NCI-H1417 (cell line): Measurements from ENCODE around the gene LCLAT1.
A peak's percentile ranks its signal among the peaks of the same experiment; 100 is the strongest.

ENCODE experiments used
- DNase-seq, 3 experiments: peaks; one replicate each; lab custom pipeline; 2025; lab: John Stamatoyannopoulos, UW

Gene LCLAT1

DNA sequence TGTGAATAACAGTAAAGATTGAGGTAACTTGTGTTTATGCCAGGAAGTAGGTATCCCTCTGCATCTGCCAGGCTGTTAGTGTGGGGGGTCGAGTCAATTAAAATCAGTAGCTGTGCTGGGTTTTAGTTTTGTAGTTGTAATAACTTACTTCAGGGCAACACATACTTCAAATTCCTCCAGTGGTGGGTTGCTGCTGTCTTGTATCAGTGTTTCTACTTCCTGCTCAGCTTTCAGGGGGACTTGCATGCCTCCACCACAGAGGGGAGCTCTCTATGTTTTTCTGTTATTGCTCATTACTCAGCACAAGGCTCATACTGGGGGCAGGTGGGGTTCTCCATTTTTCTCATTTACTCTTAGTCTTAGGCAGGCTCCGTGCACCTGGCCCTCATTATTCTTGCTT lies 223.4 kb downstream of the LCLAT1 start:
- DNase-seq: no peak

DNA sequence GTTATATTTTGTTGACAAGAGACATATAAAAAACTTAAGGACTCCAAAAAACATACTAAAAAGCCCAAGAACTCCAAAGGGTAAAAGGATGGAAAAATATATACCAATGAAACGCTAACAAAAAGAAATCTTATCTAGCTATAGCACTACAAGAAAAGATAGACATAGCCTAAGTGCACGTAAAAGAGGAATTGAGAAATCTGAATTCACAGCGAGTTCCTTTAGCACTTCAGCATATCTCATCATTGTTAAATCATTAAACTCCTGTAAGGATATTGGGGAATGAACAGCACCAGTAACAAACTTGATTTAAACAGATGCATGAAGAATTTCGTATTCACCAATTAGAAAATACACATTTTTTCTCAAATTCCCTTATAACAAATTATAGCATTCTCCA lies 226.1 kb downstream of the LCLAT1 start:
- no peak for DNase-seq

DNA sequence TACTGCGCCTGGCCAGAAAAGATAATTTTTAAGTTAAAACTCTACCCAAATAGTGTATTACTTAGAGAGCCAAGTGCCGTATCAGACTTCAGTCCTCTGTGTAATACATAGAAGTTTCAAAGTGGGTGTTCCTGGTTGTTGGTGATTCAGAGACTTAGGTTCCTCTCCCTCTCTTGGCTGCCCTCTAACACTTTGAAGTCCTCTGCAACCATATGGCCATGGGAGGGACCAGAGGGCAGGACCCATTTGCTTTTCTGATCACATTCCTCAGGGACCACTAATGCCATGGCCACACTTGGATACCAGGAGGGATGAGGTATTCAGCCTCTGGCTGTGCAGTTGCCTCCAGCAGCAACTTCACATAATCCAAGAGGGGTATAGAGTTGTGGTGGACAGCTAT lies 228.7 kb downstream of the LCLAT1 start:
- DNase-seq: no peak

DNA sequence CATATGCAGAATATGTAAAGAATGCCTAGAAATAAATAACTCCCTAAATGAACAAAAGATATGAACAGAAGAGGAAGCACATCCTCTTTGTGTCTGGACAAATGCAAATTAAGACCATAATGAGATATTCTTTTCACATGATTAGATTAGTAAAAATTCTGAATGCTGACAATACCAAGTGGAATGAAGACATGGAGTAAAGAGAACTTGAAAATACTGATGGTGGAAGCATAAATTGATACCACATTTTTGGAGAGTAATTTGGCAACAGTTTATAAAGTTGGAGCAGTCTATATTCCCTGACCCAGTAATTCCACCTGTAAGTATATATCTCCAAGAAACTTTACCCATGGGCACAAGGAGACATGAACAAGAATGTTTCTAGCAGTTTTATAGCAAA lies 230.2 kb downstream of the LCLAT1 start:
- no peak for DNase-seq

DNA sequence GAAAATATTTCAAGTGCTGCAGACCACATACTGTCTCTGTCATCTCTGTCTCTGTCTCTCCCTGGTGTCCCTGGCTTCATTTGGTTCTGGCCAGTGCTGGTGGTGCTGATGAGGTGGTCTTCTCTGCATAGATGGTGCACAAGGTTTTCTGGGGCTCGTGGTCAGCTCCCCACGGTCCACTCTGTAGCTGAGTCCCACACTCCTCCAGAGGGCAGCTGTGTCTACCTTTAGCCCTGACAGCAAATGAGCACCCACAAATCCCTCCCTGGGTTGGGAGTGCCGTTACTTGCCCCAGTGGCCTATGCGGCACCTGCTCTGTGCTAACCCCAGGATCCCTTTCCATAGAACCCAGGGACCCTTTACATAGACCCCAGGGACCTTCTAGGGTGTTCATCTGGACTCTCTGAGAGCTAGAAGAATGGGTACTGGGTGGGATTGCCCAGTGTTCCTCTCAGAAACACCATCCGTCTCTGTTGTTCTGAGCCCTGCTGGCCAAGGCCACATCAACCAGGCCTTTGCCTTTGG lies 230.9 kb downstream of the LCLAT1 start:
- DNase-seq: no peak

DNA sequence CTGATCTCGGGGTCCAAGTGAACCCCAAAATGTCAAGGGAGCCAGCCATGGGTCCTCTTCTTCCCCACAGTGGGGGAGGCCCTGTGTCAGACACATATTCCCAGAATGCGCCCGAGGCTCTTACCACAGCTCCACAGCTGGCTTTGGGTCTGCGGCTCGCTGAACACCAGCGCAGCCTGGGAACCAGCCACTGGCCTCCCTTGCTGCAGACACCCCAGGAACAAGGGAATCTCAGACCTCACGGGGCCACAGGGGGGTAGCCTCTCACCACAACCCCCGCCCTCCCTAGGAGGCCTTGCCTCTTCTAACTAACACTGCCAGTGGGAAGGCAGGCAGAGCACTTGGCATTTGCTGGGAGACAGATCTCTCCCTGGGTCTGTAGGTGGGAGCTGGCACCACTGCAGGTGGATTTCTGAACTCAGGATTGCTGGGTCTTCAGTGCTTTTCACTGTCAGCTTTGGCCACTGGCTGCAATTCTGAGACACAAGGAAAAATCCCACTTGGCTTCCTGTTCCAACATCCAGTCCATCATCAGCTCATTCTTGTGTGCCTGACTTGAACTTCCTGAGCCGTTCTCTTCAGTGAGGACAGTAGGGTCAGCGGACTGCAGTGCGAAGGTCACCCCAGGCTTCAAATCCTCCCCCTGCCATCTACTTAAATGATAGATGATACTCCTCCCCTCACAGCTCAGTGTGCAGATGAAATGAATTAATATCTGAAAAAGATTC lies 231.5 kb downstream of the LCLAT1 start:
- no peak for DNase-seq

DNA sequence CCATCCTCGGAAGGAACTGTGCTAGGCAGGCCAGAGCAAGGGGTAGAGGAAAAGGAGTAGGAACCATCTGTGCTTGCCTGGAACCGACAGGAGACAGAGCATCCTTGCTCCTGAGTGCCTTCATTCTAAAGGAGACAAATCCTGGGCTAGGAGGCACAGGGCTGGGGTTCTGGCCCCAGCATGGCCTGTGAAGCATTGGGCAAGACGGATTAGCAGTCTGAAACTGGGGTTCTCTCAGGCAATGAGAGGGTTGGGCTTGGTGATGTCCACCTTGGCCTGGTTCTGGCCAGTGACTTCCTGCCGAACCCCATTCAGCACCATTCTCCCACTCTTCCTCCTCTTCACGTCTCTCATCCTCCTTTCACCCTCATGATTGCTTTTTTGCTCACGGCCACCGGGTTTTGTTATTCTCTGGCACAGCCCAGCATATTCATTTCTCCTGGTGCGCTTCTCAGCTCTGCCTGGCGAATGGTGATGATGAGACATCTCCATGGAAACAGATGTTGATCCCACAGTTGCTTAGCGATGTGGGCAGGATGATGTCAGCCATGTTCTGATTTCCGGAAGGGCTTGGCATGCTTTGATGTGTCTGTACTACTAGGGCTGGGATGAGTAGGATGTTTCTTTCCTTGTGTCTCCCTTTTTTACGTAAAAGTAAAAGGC lies 232.5 kb downstream of the LCLAT1 start:
- DNase-seq: peak in 2 of 3 experiments; percentile 33 to 79

DNA sequence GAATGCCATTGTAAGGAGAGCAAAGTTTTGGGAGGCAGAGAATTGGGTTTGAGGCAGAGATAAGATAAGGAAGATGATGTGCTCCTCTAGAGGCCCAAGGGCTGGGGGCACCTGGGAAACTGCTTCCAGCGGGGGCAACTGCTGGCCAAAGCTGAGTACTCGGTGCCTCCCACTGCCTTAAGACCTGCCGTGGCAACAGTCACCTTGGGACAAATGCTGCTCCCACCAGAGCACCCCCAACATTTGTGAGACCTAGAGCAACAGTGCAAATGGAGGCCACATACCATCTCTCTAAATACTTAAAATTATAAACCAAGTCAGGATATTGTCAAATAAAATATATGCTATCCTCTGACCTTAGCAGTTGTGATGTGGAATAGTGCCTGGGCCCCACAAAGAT lies 233.1 kb downstream of the LCLAT1 start:
- no peak for DNase-seq

DNA sequence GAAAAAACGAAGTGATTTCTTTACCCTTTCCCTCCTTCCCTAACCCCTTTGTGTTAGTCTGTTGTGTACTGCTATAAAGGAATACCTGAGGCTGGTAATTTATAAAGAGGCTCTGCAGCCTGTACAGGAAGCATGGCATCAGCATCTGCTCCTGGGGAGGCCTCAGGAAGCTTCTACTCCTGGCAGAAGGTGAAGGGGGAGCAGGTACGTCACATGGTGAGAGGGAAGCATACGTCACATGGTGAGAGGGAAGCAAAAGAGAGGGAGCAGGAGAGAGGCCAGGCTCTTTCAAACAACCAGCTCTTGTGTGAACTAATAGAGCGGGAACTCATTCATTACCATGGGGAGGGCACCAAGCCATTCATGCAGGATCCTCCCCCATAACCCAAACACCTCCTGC lies 234.0 kb downstream of the LCLAT1 start:
- DNase-seq: no peak

DNA sequence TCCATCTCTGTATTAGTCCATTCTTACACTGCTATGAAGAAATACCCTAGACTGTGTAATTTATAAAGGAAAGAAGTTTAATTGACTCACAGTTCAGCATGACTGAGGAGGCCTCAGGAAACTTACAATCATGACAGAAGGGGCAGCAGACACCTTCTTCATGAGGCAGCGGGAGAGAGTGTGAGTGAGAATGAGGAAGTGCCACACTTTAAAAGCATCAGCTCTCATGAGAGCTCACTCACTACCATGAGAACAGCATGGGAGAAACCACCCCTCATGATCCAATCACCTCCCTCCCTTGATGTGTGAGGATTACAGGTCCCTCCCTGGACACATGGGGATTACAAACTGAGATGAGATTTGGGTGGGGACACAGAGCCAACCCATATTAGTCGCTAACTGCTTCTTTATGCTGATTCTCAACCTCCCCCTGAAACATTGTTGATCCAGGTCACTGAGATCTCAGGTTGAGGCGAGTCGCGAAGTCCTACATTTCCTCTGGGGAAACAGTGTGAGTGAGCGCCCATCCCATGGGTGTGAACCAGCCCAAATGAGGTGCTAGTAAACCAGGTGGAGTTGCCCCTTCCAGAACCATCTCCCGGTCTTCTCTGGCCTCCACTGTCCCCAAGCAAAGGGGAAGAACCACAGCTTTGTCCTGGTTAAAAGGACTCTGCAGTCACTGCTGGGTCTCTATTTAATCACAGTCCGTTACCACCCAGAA lies 236.3 kb downstream of the LCLAT1 start:
- no peak for DNase-seq

DNA sequence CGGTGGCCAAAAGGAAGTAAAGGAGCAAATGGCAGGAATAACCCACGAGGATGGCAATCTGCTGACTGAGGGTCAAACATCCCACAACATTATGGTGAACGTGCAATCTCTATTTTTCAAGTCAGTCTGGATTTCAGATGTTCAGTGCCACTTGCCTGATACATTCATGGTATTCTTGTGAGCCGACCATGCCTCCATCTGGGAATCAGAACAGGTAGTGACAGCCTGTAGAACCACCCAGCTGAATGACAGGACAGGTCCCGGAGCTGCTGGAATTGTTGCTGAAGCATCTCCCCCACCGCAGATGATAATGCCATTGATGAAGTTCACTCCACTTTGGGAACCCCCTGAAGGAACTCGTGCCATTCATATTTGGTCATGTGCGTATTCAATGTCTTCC lies 237.0 kb downstream of the LCLAT1 start:
- no peak for DNase-seq

DNA sequence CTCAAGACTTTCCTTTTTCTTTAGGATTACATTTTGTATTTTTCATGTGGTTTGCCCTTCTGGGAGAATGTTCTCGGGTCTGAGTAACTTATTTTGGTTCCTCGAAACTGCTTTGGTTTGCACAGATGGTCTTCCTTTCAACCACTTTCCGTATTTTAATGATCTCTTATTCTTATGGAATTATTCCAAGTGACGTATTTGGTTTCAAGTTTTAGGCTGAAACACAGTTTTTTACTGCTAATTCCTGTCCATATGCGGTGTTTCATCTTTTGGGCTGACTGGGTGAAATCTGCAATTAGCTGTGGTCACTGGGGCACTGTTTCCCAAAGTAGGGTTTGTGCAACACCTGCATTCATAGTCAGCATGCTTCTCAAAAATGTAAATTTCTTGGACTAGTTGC lies 237.5 kb downstream of the LCLAT1 start:
- no peak for DNase-seq

DNA sequence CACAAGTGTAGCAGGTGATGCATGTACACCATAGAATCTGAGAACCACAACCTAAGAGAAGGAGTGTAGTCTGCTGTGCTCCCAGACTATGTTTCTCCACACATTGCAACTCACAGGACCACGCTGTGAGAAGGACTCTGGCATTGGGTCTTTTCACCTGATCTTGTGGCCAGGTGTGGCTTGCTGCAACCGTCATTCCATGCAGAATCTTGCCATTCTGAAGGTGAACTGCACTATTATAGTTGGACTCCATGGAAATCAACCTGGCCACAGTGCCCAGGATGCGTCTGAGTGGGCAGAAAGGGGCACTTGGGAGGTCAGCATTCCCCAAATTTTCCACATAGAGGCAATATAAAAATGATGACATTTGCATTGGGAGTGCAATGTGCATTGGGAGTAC lies 237.9 kb downstream of the LCLAT1 start:
- DNase-seq: no peak

DNA sequence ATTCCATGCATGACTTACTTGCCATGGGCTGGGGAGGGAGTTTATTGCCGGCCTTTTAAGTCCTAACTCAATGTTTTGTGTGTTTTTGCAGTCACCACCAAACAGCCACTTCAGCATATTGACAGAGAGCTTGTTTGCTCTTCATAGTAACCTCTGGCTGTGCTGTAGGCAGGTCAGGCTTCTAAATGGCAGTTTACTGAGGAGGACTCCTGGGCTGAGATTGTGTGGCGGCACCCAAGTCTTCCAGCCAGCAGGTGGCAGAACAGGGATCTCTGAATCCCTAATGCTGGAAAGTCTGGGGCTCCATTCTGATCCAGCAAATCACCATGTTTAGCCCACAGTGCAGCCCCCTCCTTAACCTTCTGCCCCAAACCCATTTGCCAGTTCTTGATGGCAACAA lies 239.0 kb downstream of the LCLAT1 start:
- peak; percentile 73 to 97 (median 85) for DNase-seq

DNA sequence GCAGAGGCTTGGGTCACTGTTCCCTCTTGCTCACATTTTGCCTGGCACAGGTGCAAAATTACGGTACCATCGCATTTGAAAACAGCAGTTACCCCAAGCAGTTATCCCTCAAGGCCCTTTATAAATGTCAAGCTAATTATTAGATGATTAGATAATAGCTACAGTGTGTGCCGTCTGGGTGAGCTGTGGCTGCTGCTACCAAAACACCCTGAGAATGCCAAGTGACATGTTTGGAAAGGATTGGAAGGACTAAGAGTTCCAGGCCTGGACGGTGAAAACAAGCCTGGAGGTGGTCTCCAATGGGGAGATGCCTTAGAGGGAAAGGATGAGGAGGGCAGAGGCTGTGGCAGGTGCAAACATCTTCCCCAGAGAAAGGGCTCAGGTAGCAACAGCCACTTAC lies 239.6 kb downstream of the LCLAT1 start:
- peak in 2 of 3 experiments; percentile 79 to 97 for DNase-seq

DNA sequence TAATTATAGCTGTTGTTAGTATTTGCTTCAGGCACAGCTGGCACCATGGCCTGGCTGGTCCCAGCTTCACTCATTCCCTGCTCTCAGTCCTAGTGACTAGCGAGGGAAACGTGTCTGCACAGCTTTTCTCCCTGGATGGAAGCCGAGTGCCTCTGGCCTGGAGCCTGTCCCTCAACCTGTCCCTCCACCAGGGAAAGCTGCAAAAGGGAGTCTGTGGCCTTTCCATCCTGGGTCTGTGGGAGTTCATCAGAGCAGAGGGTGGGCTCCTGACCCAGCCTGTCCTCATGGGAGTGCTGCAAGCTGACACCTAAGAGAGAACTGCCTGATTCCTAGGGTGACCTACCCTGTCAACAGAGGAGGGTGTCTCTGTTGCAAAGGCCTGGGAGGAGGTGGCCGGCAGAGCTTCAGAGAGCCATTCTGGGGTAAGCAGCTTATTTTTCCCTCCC lies 241.9 kb downstream of the LCLAT1 start:
- peak in 2 of 3 experiments; percentile 82 to 95 for DNase-seq

DNA sequence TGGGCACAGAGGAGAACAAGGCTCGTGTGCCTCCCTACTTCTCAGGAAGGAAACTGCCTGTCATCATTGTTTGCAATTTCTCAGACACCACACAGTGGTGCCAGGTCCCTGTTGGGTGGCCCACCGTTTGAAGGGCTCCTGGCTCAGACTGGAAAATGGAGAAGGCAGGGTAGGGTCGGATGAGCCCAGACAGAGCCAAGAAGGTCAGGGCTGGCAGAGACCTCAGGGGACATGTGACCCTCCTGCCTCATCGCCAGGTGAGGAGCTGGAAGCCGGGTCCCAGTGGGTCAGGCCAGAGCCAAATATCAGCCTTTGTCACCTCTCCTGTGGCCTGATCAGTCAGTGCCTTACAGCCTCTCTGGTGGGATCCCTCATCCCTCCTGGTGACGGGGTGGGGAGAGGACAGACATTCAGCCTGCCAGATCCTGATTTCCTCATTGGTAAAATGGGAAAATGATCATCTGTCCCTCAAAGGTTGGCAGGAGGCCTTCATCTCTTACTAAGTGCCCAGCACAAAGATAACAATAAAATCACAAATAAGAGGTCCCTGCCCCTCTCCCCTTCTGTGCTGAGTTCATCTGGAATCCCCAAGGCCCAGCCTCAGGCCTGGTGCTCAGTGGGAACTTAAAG lies 242.6 kb downstream of the LCLAT1 start:
- no peak for DNase-seq

DNA sequence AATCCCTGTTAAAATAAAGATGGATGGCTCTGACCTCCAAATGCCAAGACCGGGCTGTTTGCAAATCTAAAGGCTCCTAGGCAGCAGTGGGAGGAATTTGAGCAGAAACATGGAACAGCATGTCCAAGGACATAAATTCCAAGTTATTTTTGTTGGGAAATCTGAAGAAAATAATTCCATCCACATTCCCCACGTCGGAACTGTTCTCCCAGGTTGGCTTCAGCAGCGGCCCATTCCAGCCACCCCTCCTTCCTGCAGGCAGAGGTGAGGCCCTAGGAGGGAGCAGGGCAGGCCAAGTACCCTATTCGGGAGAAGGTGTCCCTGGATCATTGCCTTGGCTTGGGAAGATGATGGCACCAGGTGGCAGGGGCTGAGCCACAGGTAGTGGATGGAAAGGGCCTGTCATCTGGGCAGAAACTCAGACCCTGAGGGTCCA lies 243.1 kb downstream of the LCLAT1 start:
- no peak for DNase-seq

DNA sequence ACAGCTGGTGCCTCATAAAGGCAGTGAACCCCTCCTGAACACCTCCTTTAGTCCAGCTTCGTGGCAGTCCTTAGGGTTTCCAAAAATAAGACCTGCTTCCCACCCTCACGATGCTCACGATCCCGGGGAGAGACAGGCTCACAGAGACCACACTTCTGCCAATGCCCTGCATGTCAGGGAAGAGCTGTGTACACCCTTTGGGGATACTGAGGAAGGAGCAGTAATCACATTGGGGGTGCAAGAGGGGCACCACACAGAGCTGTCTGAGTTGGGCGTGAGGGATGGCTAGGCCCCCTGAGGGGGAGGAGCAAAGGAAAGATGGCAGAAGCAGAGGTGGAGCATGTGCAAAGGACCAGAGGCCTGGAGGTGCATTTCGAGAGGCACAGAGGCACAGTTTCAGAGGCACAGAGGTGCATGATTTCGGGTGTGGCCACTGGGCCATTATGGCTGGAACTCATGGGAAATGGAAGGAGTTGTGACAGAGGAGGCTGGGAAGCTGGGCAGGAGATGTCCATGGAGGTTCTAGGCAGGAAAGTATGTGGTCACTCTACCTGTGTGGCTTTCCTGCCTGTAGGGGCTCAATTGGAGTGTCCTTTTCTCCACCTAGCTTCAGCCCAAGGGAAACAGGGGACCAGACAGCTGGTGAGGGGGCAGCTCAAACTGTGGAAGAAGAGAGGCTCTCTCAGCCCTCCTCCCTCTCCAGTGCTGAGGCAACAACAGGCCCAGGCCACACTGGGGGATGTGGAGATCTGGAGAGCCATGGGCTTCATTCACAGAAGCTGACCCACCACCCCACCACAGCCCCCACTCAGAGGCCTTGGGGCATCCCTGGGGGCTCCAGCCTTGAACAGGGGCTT lies 244.3 kb downstream of the LCLAT1 start:
- DNase-seq: no peak

DNA sequence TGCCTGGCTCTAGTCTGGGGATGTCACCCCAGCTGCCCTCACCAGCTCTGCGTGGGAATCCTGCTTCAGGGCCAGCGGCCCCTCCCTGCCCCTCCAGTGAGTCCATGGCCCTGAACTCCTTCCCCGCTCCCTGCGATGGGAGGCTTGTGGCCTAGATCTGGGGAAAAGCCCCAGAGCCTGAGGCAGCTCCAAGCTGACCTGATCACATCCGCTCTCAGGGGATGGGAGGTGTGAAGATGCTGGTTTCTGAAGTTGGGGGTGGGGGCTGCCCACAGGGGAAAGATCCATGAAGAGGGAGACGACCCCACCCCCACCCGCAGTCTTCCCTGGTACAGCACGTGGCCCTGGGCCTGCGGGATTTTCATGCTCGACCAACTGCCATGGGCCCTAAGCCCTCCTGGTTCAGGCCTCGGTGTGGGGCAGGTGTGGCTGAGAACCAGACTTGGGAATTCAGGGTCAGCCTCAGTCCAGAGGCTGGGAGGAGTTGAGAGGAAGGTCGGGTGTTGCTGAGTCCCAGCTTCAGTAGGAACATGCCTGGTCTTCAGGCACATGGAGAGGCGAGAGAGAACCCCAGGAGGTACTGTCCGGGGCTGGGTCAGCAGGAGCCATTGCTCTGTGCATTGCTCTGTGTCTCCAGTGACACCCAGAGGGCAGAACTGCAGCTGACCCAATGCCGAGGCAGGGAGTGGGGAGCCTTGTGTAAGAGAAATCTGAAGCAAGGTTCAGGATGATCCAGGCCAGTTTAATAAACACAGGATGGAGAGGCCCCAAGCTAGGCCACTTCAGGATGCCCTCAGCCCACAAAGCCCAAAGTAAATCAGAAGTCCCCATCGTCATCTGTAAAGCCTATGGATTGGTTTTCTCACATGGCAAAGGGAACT lies 245.1 kb downstream of the LCLAT1 start:
- no peak for DNase-seq
